GM18511 (cell line): ENCODE data around the gene CHCHD2.
"Not testable (repeated sequence)": the region's sequence is repeated elsewhere in the genome, so short reads cannot be mapped to it uniquely, and the experiment has no call there.

Experiments used
- ATAC-seq: cut with Tn5 transposase; IDR thresholded peaks from one replicate; pipeline ENCODE4 v1.9.1; 2021; ENCODE audit warnings: mild to moderate bottlenecking, moderate library complexity; ENCODE audit not compliant: unreplicated experiment

The CHCHD2 gene

DNA sequence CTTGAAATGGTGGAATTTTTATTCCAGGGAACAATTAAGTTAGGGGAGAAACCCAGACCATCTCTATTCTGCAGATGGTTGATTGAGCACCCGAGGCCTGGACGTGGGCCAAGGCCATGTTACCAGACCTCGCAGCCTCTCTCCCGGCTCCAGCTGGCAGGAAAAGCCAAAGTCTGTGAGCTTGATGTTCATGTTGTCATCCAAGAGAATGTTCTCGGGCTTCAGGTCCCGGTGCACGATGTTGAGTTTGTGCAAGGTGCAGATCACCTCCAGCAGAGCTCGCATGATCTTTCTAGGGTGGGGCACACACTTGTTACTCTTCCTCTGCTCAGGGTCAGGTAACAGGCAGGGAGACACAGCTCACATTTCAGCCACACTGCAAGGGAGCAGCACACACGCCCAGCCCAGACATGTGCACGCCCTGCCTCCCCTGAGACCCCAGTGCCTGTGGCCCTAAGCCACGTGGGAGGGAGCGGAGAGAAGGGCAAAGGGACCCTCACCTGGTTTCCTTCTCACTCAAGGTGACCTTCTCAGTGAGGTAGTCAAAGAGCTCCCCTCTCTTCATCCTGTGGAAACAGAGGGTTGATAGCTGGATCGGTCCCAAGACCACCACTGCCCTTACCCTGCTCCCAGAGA, 23.0 kb downstream of the CHCHD2 start:
- ATAC-seq = no peak

- ATAC-seq = no peak
These were observed 24.5 kb downstream of the CHCHD2 start for GRCh38 chr7:56081626-56082340.

- not testable (repeated sequence) for ATAC-seq
These were observed 25.4 kb downstream of the CHCHD2 start for GRCh38 chr7:56080726-56081435.

- no peak for ATAC-seq
These were observed 26.7 kb downstream of the CHCHD2 start for GRCh38 chr7:56079450-56080185.

DNA sequence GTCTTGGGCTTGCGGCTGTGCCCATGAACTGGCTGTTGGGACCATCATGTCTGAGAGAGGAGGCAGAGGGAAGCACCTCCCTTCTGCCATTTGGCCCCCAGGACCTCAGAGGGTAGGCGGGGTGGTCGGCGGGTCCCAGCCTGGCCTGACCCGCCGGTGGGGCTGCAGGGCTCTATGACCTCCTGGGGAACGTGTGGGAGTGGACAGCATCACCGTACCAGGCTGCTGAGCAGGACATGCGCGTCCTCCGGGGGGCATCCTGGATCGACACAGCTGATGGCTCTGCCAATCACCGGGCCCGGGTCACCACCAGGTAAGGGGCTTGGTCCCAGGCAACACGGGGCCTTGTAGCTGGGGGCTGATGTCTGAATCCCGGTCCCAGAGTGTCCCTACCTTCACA, 28.1 kb downstream of the CHCHD2 start:
- no peak for ATAC-seq

- ATAC-seq = no peak
These were observed 28.6 kb downstream of the CHCHD2 start for GRCh38 chr7:56077681-56078080.

- ATAC-seq = peak; percentile 98
These were observed 31.9 kb downstream of the CHCHD2 start for GRCh38 chr7:56074371-56074791.

DNA sequence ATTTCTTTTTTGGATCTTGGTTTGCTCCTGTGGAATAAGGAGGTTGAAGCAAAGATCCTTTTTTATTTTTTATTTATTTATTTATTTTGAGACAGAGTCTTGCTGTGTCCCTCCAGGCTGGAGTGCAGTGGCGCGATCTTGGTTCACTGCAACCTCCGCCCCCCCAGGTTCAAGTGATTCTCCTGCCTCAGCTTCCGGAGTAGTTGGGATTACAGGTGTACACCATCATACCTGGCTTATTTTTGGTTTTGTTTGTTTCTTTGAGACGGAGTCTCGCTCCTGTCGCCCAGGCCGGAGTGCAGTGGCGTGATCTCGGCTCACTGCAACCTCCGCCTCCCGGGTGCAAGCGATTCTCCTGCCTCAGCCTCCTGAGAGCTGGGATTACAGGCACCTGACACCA, 39.9 kb downstream of the CHCHD2 start:
- not testable (repeated sequence) for ATAC-seq

DNA sequence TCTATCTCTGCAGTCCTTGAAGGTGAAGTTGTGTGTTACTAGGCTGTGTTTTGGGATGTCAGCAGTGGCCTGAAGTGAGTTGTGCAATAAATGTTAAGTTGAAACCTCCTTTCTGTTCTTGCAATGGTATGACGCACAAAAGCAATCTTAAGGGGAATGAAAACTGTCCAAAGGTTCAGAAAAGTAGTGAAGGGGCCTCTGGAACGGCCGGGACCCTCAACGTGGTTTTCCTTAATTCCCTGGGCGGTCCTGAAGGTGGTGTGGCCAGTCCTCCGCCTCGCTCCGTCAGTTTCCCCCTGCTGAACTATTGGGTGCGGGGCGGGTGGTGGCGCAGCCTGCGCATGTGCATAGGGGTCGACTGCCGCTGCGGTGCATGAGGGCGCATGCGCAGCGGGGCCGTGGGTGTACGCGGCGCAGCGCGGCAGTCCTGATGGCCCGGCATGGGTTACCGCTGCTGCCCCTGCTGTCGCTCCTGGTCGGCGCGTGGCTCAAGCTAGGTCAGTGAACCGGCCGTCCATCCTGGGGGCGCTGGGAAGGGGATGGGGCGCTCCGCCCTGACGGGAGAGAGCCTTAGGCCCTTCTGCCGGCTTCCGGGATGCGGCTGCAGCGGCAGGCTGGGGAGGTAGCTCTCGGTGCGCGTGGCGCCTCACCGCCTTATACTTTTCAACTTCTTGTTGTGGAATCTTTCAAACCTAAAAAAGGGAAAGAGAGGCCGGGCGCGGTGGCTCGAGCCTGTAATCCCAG, 42.2 kb downstream of the CHCHD2 start, which contains the start of gene SUMF2:
Gene SUMF2, plus strand, starts transcription at position 405 of the 744 bp plus-strand sequence. Its CDS starts 26 bp downstream, at position 431.
- peak; percentile 90 for ATAC-seq

DNA sequence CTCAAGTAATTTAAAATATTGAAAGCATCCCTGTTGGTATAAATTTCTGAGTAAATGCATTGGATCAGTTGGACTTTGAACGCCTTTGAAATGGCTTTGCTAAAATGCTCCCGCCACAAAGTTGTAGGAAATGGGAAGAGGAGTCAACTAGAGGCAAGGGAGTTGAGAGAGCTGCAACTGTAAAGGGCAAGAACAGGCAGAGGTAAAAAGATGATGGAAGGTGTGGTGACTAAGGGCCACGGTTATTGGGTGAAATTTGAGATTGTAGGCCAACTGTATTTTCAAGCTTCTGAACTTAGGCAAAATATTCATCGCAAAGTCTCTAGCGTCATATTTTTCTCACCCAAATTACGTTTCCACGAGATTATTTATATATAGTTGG, 42.8 kb downstream of the CHCHD2 start:
- ATAC-seq = no peak

- ATAC-seq = no peak
These were observed 43.9 kb downstream of the CHCHD2 start for GRCh38 chr7:56062382-56062781.

DNA sequence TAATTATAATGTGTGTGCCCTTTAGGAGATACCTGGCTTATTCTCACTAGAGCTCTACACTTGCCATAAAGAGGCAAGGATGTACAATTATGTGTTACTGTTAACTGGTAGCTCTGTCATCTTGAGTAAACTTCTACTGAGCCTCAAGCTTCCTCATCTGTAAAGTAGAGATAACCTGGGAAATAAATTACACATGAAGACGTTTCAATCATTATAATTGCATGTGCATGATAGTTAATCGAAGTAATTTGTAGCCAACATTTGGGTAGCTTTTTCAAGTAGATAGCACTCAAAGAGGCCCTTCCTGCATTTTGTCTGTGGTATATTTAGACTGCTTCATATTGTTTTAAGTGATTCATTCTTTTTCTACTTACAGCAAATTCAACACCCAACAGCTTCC, 52.3 kb downstream of the CHCHD2 start:
- no peak for ATAC-seq

DNA sequence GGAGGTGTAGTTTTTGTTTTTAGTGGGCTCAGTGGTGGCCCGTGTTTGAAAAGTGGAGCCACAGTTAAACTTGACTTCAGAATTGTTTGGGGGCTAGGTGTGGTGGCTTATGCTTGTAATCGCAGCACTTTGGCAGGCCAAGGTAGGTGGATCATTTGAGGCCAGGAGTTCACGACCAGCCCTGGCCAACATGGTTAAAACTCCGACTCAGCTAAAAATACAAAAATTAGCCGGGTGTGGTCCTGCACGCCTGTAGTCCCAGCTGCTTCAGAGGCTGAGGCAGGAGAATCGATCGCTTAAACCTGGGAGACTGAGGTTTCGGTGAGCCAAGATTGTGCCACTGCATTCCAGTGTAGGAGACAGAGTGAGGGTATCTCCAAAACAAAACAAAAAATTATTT, 52.9 kb downstream of the CHCHD2 start:
- ATAC-seq = no peak
